Activated CD4-positive, alpha-beta T cell treated with anti-CD3 and anti-CD28 coated beads, Interleukin-10, Interleukin-2, amounts not matched to agents 100 ng/mL and 50 ng/mL, durations not matched to agents 16 hours and 8 hours (primary cell): ENCODE measurements around the gene MBNL1.
"Not testable (repeated sequence)": the region's sequence is repeated elsewhere in the genome, so short reads cannot be mapped to it uniquely, and the experiment has no call there.

Experiments
- DNase-seq: peaks from one replicate; pipeline ENCODE4 v3.0.0-alpha.2; 2020

MBNL1 gene

DNA sequence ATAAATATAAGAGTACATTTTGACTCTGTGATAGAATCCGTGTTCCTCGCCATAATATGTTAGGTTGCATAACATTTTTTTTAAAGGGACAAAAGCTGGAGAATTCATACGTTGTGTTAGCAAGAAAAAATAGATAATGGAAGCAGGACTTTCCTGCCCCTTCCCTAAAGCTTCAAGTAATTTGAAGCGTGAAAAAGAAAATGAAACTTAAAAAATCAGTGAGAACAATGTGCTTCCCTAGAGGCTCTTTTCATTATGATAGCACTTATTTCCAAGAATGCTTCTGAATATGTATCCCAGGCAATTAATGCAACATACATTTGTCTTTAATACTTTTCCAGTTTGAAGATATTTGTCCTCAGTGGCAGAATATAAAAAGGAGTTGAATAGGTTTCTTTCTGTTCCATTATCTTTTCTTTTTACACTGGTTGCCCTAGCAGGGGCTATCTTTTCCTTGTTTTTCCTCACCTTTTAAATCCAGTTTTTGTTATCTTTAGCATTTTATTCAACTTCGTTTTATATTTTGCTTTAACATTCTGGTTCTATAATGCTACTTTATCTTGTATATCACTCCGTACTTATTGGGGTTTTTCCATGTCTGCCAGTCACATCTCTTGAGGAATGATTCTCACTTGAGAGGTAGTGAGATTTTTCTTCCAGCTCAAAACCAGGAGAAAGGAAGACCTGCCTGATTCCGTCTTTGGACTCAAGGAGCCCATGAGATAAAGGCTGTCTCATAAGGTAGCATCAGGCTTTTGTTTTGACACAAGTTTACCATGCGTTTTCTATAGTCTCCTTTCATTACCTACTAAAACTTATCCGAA lies 113.8 kb downstream of the MBNL1 start:
- DNase-seq: no peak

DNA sequence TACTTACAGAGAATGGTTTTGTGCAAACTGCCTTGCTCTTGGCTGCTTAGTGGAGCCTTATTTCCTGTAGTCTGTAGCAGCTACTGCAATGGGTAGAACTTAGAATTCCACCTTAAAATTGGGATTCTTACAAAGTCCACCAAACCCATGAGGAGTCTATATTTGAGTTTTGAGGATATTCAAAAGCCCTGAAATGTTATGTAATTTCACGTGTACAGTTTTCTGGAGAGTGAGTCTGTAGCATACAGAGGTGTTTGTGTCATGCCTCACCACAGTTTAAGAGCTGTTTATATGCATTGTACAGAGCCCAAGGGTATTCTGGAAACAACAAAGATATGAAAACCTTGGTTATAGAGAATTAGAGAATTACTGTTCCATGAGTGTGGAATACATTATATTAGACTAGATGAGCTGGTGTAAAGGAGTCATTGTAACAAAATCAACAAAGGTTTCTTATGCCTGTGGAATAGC lies 114.4 kb downstream of the MBNL1 start:
- DNase-seq: no peak

DNA sequence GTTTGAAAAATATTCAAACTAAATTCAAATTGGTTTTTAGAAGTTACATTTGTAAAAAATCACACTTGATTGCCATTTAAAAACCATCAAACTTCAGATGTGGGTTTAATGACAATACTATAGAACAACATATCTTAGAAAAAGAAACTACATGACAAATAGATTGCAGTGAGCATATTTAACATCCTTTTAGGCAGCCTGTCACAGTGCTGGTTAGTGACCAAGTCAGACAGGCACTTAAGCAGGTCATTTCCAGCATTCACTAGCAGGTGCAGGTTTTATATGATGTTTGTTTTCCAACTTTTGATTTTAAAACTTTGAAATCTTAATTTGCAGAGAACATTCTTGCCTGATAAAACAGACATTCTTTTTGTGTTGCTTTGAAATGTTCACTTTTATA lies 115.7 kb downstream of the MBNL1 start:
- no peak for DNase-seq

DNA sequence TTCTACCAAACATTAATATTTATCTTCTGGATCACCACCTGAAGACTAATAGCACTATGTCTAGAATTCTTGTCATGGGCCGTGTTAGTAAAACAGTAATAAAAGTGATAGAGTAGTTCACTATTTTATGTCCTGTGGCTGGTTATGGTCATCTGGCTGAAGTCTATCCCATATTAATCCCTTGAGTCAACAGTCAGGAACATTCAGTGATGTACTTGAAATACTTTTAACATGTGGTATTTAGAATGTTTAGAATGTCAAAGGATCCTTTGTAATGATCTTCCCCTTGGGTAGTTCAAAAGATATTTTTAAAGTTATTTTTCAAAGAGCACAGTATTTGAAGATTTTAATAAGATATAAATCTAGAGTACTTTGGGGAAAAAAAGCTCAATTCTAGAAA lies 117.0 kb downstream of the MBNL1 start:
- no peak for DNase-seq

DNA sequence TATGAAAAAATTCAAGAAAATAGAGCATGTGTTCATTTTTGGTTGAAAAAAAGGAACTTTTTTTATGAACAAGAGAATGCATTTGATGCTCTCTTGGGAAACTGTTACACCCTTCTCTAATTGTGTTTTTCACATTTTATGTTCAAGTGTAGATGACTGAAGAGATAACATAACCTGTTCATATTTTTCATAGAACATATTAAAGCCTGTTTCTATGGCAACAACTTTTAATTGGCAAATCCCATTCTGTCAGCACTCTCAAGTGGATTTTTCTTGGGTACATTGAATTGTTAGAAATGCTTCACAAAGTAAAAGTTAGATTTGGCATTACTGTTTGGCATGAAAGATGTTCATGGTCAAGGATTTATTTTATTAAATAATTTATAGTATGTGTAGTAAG lies 117.5 kb downstream of the MBNL1 start:
- no peak for DNase-seq

DNA sequence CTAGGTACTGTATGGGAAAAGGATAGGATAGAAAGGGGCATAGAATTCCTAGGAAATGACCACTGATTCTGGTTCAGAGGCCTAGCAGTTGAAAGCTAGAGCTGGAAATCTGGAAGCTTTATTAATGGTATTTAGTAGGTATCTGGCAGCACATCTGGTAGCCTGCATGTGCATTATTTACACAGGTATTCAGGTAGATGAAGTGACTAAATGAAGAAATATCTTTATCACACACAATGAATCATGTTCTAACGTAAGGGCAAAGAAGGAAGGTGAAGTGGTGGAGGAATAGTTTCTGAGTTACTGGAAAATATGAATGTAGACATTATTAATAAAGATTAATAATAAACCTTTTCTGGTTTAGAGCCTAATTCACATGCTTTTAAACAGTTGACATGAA lies 119.9 kb downstream of the MBNL1 start:
- no peak for DNase-seq

DNA sequence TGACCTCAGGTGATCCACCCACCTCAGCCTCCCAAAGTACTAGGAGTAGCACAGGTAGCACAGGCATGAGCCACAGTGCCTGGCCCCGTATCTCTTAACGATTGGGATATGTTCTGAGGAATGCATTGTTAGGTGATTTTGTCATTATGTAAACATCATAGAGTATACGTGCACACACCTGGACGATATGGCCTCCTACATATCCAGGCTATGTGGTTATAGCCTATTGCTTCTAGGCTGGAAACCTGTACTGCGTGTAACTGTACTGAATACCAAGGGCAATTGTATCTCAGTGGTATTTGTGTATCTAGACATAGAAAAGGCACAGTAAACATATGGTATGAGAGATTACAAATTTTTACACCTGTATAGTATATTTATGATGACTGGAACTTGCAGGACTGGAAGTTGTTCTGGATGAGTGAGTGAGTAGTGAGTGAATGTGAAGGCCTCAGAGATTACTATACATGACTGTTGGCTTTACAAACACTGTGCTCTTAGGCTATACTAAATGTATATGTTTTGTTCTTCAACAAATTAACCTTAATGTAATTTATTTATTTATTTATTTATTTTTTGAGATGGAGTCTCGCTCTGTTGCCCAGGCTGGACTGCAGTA lies 120.7 kb downstream of the MBNL1 start:
- no peak for DNase-seq

DNA sequence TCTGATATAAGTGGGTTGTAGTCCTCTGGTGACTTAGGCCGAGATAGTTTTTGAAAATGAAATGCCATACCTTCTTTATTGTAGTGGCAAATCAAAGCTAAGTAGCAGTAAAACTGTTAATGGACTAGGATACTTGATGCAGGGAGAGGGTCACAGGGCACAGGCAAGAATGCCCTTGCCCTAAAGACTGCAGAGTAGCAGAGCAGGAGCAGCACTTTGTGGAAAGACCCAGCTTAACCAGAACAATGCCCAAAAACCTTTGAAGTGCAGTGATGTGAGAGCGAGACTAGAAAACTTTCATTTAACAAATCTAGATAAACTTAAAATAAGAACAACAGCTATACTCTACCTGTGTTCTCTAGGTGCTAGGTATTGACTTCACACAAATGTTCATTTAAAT lies 121.9 kb downstream of the MBNL1 start:
- DNase-seq: no peak

DNA sequence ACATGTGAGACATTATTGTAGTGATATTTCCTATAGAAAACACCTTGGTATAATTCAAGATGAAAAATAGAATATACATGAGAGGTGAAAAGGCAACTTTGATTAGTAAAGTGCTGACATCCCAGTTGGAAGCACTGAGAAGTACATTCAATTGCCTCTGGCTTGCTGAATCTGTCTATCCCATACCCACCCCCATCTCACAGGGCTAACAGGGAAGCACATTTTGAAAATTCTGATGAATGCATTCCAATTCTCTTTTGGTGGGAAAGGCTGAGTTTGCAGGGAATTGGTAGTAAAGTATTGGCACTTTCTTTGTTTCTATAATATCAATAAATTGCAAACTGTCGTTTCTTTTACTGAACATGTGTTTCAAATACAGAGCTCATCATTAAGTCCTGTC lies 122.9 kb downstream of the MBNL1 start:
- DNase-seq: no peak

DNA sequence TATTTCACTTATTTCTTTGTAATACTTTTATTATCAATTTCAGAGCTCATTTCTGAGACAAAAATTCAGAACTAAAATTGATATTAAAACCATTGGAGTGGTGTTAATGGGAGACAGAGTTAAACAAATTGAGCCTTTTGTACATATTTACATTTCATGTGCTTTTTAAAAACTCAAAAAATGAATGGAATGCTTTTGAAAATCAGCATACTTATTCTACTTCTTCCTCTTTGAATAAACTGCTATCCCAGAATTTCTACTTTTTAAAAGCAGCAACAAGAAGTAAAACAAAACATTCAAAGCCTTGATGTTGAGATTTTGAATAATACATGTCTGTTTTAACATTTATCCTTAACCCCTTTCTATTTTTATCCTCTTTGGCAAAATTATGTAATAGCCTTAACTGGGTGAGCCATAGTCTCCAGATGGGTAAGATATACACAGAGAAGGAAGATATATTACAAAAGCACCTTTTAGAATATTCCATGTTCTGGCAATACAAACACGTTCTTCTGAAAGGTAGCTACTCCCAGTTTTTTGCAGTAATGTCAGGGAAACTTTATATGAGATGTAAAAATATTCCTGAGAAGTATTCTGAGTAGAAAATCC lies 123.6 kb downstream of the MBNL1 start:
- no peak for DNase-seq

DNA sequence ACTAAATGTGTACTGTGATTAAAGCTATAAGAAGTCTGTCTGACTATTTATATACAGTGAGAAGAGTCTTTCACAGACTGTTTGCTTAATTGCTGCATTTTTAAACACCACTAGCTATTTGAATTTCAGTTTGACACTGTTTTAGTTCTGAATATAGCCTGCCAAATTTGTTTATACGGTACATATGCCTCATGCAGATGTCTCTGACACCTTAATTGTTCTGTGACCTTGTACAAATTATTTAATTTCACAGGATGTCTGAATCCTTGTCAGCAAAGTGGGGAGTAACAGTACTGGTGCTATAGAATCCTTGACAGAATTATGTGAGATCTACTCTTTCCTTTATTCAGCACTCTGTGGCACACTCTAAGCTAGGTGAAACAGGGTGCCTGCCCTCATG lies 125.5 kb downstream of the MBNL1 start:
- DNase-seq: no peak

DNA sequence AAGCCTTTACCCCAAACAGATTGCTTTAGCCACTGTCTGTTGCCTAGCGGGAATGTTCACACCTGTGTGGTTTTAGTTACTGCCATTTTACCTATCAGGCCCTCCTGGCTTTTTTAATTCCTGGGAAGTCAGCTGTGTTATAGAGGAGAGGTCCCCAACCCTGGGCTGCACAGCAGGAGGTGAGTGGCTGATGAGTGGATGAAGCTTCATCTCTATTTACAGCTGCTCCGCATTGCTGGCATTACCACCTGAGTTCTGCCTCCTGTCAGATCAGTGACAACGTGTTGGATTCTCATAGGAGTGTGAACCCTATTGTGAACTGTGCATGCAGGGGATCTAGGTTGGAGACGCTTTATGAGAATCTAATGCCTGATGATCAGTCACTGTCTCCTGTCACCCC lies 127.0 kb downstream of the MBNL1 start:
- no peak for DNase-seq

DNA sequence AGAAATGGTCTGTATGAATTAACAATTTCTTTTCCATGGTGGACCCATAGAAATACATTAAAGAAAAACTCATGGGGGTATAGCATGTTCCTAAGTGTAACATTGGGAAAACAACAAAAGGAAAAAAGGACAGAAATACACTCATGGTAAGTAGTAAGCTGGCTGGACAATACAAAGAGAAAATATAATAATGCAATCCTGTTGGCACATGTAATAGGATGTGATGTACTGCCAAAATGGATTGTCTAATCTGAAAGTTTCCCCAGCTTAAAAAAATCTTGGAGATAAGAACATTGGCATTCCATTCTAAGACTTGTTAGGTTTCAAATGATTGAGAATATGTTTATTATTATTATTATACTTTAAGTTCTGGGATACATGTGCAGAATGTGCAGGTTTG lies 128.1 kb downstream of the MBNL1 start:
- no peak for DNase-seq

DNA sequence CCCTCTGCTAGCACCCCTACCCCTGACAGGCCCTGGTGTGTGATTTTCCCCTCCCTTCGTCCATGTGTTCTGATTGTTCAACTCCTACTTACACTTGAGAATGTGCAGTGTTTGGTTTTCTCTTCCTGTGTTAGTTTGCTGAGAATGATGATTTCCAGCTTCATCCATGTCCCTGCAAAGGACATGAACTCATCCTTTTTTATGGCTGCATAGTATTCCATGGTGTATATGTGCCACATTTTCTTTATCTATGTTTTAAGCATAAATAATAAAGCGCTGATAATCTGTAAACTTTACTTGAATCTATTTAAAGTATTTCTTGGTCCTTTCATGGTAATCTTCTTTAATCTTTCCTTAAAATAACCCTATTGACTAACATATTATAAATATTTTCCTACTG lies 128.6 kb downstream of the MBNL1 start:
- not testable (repeated sequence) for DNase-seq

DNA sequence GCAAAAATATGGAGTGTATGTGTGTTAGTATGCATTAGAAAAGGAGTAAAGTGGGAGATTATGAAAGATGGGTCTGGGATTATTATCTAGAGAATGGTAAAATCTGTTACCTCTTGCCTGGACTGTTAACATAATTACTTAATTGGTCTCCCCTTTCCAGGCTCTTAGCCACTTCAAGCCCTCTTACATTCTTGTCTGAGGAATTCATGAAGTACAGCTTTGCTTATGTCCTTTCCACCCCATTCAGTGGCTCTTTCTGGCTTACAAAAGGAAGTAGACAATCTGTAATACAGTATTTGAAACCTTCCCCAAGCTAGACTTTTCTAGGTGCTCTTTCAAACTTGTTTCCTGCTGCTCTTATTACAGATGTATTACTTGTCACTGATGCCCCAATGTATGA lies 129.8 kb downstream of the MBNL1 start:
- no peak for DNase-seq

DNA sequence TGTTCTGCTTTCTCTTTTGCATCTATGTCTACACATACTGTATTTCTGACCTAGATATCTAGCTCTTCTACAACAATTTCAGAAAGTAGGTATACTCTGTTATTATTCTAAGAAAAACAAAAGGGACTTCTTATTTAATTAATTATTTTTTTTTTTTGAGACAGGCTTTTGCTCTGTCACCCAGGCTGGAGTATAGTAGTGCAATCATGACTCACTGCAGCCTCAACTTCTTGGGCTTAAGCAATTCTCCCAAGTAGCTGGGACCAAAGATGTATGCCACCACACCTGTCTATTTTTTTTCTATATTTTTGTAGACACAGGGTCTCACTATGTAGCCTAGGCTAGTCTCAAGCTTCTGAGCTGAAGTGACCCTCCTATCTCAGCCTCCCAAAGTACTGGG lies 130.6 kb downstream of the MBNL1 start:
- no peak for DNase-seq

DNA sequence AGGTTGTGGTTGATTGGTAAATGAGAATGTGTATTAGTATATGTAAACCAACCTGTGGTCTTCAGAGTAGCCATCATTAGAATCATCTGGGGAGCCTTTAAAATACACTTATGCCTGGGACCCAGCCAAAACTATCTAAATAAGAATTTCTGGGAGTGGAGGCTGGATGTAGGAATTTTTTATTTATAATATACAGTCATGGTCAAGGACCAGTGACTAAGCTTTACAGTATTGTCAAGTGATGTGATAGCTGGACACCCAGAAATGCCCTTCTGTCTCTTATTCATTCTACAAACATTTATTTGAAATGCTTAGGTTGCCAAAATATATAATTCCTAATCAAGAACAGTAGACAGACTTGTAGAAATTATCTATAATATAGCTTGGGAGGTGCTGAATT lies 132.2 kb downstream of the MBNL1 start:
- no peak for DNase-seq

DNA sequence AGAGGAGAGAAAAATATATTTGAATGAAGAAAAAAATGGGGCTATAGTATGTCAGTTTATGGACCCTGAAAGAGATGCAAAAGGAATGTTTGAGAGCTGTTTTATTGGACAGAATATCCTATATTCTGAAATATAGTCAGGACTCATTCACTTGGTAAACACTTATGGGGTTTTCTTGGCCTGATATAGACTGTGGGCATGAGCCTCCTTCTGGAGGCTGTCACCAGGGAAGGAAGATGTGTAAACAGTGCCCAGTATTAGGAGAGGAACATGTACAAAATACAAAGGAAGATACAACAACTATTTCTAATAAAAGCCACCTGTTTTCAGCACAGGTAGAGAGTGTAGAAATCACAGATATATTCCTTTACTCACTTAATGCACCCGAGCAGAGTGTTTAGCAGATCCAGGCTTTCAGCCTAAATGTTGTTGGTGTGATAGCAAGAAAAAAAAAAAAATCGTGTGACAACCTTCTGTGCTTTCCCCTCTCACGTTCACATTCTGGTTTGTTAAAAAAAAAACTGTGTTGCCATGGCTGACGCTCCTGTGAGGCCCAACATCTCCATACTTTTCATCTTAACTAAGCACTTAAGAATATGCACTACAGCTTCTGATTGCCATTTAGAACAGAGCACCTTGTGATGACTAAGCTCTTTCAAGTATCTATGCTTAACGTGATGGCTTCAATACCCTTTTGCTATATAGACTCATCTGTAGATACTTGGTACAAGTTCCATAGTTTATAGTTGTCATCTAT lies 134.1 kb downstream of the MBNL1 start:
- DNase-seq: peak; percentile 44

DNA sequence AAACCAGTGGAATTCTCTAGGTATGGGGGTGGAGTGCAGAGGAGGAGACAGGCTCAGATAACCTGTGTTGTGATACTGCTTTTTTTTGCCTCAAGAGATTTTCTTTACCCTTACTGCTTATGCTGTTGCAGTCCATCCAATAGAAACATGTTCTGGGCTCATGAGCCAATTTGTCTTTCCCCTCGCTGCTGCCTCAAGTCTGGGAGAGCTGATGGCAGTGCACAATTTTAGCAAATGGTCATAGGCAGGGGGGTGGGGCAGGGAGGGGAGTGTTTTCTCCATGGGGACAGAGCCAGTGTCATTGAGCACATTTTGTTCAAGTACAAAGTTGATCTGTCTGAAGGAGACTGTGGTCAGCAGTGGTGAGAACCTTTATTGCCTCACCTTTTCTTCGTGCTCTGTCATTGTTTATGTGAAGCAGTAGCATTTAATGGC lies 134.9 kb downstream of the MBNL1 start:
- no peak for DNase-seq

DNA sequence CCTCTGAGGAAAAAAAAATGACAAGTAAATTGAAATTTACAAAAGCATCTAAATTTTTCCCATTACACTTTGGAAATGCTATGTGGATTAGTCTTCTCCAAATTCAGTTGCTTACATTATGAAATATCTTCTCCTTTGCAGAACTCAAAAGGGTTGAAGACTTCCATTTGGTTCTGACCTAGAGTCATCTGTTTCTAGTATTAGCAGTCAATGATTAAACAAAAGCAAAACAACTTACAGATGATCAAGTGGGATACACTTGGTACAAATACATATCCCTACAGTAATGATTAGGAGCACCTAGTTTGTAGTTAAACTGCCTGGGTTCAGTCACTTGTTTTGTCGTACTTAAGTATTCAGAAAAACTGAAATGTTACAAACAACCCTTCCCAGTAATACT lies 136.2 kb downstream of the MBNL1 start:
- no peak for DNase-seq

DNA sequence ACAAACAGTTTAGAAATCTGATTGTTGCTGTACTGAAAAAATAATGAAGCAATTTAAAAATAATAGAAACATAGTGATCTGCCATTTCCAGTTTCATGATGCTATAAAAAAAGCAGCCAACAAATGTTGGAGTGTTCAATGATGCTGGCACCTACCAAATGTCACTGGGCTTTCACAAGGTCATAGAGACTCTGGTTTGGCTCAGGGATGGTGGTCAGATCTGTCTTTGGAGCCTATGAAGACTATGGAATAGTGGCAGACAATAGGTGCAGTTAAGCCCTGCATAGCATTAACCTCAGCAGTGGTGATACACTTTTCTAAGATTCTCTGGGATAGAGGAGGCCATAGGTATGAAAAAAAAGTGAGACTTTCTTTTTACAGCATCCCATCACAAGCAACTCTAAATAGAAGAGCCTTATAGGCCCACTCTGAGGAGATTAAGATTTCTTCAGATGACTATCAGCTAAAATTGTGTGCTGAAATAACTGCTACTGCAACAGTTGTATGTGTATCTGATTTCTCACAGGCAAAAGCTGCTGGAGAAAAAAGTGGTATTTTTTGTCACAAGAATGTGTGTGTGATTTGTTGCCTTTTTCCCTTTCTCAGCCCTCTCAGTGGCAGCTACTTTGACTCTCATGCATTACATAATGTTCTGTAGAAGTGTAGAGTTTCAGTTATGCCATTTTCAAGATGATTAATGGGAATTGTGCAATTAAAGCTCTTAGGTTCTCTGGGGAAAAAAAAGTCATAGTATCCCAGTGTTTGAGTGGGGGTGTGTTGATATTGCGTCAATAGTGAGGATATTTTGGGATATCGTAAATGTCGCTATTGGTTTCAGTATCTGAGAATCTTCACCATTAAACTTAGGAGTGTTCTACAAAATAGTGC lies 137.4 kb downstream of the MBNL1 start:
- DNase-seq: no peak

DNA sequence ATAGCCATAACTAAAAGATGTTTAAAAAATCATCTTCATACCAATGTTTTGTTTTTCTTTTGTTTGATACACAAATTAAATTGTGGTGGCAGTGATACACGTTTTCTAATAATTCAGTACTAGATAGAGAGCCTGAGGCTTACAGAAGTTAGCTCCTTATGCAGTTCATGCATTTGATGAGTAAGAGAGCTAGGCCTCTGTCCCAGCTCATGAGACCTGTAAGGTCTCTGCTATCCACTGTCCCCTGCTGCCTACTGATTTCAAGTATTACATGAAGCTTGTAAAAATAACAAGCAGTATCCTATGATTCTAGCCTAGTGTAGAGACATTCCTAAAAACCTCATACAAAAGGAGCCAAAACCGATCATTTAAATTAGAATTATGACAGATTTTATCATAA lies 144.5 kb downstream of the MBNL1 start:
- DNase-seq: no peak
